Ovary (tissue), 9 donors: ENCODE results near the gene TBX4. TPM values are rescaled to one million over a fixed set of nuclear protein-coding genes. Genes with fewer than 3 reads are reported as not detected.

Experiments
- DNase-seq, 5 donors: peaks; one replicate each; pipeline ENCODE4 v3.0.0-alpha.2; 2019 to 2020
- H3K27ac ChIP-seq, 2 donors: fragments of 200-600 bp; one replicate each; pipeline versions ENCODE4 v1.5.1 to v1.8.0; 2019 to 2022
- H3K27me3 ChIP-seq: fragments of 200-600 bp; one replicate; pipeline ENCODE4 v1.8.0; 2022
- H3K36me3 ChIP-seq: fragments of 200-600 bp; sonication (generic); one replicate; pipeline ENCODE4 v1.5.1; 2019
- H3K4me1 ChIP-seq: one replicate; pipeline ENCODE4 v1.8.1; 2013; ENCODE audit warnings: mild to moderate bottlenecking, moderate library complexity; ENCODE audit not compliant: insufficient read depth
- H3K4me3 ChIP-seq: fragments of 200-600 bp; sonication (generic); one replicate; pipeline ENCODE4 v1.5.1; 2017
- H3K9me3 ChIP-seq, 2 donors: fragments of 200-600 bp in 1 of 2; sonication (generic) in 1 of 2; one replicate each; pipeline versions ENCODE4 v1.5.1 to v1.8.1; 2013 to 2019; ENCODE audit warnings: mild to moderate bottlenecking in 1 of 2, moderate library complexity in 1 of 2
- CTCF ChIP-seq, 3 donors: fragments of 450-650 bp in 2 of 3; fragments of 200-600 bp in 1 of 3; IDR thresholded peaks; one replicate each; pipeline versions ENCODE4 v1.5.1 to v1.8.0; 2016 to 2022; ENCODE audit warnings: antibody characterized with exemption in 3 of 3, mild to moderate bottlenecking in 1 of 3
- EP300 ChIP-seq: sonication (generic); formaldehyde crosslinking; IDR thresholded peaks from one replicate; pipeline ENCODE4 v1.6.1; 2017; ENCODE audit warnings: antibody characterized with exemption
- POLR2A ChIP-seq: fragments of 450-650 bp; IDR thresholded peaks from one replicate; pipeline ENCODE4 v1.6.1; 2017; ENCODE audit warnings: antibody characterized with exemption, mild to moderate bottlenecking, moderate library complexity
- WGBS, 3 donors: extraction: QIAGEN DNeasy Blood & Tissue Kit in 1 of 3; methylation state at CpG; one replicate each; pipeline versions ENCODE4 v1.1.5 to v1.1.7; 2013 to 2017; 5-methylcytosine and 5-hydroxymethylcytosine counted together
- intact Hi-C, 4 donors: fragments of 100-400 bp; cut with DNase I; formaldehyde crosslinking; loops; one replicate each; pipeline versions ENCODE4 v1.11.0 to v1.15.1; 2022 to 2023
- polyA plus RNA-seq, 2 donors: library from polyadenylated mRNA; stranded (reverse); fragments of 200-250 nt in 1 of 2; fragments of 350-450 nt in 1 of 2; fragmentation: Illumina TruSeq in 1 of 2; extraction: RNeasy Lipid Tissue Mini Kit (QIAGEN cat#74804) in 1 of 2; gene quantifications; one replicate each; pipeline ENCODE4 v1.2.3, GENCODE V29; 2013 to 2014
- total RNA-seq, 7 donors: library from RNA; depleted of rRNA in 2 of 7; stranded (reverse); fragments of >200 nt in 2 of 7; fragmentation: NEBNext Ultra II Directional in 3 of 7; extraction: Animal tissue kit (Norgen Biotek cat#: 25700) in 3 of 7; gene quantifications; one replicate each; pipeline versions ENCODE4 v1.1.0 to v1.2.4, GENCODE V29; 2016 to 2023
- donor health status: DM: no; HTN: no; CAD: no; lungs with moderate emphysema.
- donor health status: DM: no; HTN: no; CAD: no.
- donor health status: Bipolar disorder and iron deficiency.
- donor health status: DM: yes; HTN: yes; CAD: no.
- donor health status: DM: no; HTN: no; CAD: no.
- donor health status: DM: yes; HTN: yes; CAD: no.

TBX4 gene
- total and polyA plus RNA-seq, 9 donors, result 0.18 TPM; not detected in 8

- Histone ChIP-seq H3K9me3 (no peaks in the 10 kb centered on the region), H3K4me3 (no peak overlapping the region), H3K27ac (no peak overlapping the region), H3K27me3 (no peaks in the 10 kb centered on the region), H3K4me1 (no peaks in the 10 kb centered on the region), H3K36me3 (no peaks in the 10 kb centered on the region)
- intact Hi-C loops, result no loop called here
- TF ChIP-seq CTCF (IDR thresholded peaks at IDR 0.05) (no peak), POLR2A (no peak), EP300 (no peak)
- DNase-seq, result no peak
- 68 to 85% (median 71%) methylated on average over 5 of the region's 5 CpGs for WGBS, 3 donors
These were observed 80.6 kb downstream of the TBX4 start for GRCh38 chr17:61532826-61533225.

- Histone ChIP-seq H3K4me3 (no peak overlapping the region), H3K27me3 (no peaks in the 10 kb centered on the region), H3K9me3 (no peaks in the 10 kb centered on the region), H3K27ac (no peak overlapping the region), H3K36me3 (no peaks in the 10 kb centered on the region), H3K4me1 (no peaks in the 10 kb centered on the region)
- no peak for DNase-seq
- TF ChIP-seq CTCF (IDR thresholded peaks at IDR 0.05) (no peak), POLR2A (no peak), EP300 (no peak)
- intact Hi-C loops, result no loop called here
- 81 to 84% (median 82%) methylated on average over 4 of the region's 4 CpGs for WGBS, 3 donors
These were observed 81.6 kb downstream of the TBX4 start for GRCh38 chr17:61533797-61534196.

- Histone ChIP-seq H3K27ac (no peak overlapping the region), H3K4me1 (no peaks in the 10 kb centered on the region), H3K4me3 (no peak overlapping the region), H3K36me3 (no peaks in the 10 kb centered on the region), H3K27me3 (no peaks in the 10 kb centered on the region), H3K9me3 (no peaks in the 10 kb centered on the region)
- DNase-seq, result no peak
- intact Hi-C loops, result no loop called here
- no peak for TF ChIP-seq EP300
- TF ChIP-seq POLR2A, result no peak
- TF ChIP-seq CTCF (IDR thresholded peaks at IDR 0.05), result no peak
- 84 to 88% (median 85%) methylated on average over 8 of the region's 8 CpGs for WGBS, 3 donors
These were observed 82.2 kb downstream of the TBX4 start for GRCh38 chr17:61534414-61534813.

Other genes with a start within 250 kb of the TBX4 start
- gene TBX2, start 52.6 kb upstream of the TBX4 start, total RNA-seq, result 10 to 100 TPM in 4 of 7 donors, 1 to 10 TPM in 3; 5.6 to 22.2 (median 16.9) TPM
- 10 to 100 TPM in 1 of 2 donors, 1 to 10 TPM in 1; 4.8 to 16.0 TPM for gene TBX2, start 52.6 kb upstream of the TBX4 start, polyA plus RNA-seq
- gene NACA2, start 138.8 kb downstream of the TBX4 start, total RNA-seq, result not detected
- not detected for gene NACA2, start 138.8 kb downstream of the TBX4 start, polyA plus RNA-seq